Measurements from ENCODE around the gene SRPK2. TPM values are rescaled to one million over a fixed set of nuclear protein-coding genes. Genes with fewer than 3 reads are reported as not detected.

The SRPK2 gene
- total and polyA plus RNA-seq, 2 of the 8 experiments (the other 6 are each of a cell fraction or from before 2014, with no cell fraction given): 10.0 to 47.1 TPM

DNA sequence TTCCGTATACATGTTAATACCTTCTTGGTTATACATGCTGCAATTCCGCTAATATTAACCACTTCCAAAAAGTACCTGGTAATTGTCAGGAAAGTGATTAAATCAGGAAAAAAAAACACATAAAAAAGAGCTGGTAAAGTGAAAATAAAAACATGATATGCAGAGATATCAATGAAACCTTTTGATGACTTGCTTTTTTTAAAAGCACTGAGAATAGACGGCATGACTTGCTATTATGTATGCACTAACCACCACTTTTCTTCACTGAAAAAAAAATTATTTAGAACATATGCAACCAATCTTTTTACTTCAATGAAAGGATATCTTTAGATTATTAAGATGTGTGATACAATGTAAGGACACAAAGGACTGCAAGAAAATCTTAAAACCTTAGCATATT, 211.7 kb downstream of the SRPK2 start:
- Histone ChIP-seq H2BK12ac (ENCODE audit: low read depth, low read length) (no peak overlapping the region), H3K18ac (ENCODE audit: extremely low read depth, low read length) (no peak overlapping the region), H3K4me2 (ENCODE audit: insufficient read depth in 1 of 2, low read depth in 2 of 2, low read length in 2 of 2) (no peak overlapping the region), H3K23ac (ENCODE audit: insufficient read length) (no peak overlapping the region), H4K5ac (ENCODE audit: insufficient read length, low read depth, low read length) (no peak overlapping the region), H3K4me3 (ENCODE audit: extremely low read depth in 1 of 4, insufficient read depth in 2 of 4, low read depth in 3 of 4, low read length in 4 of 4) (no peak overlapping the region), H3K27me3 (replicated peaks in 1 of 4; ENCODE audit: control insufficient read depth in 3 of 4, extremely low read depth in 1 of 4, insufficient read depth in 3 of 4, low read length in 3 of 4) (no peaks in the 10 kb centered on the region), H2AK5ac (ENCODE audit: low read depth, low read length) (no peak overlapping the region), H3K23me2 (ENCODE audit: low read depth, low read length) (no peaks in the 10 kb centered on the region), H3K36me3 (ENCODE audit: control insufficient read depth in 2 of 4, insufficient read depth in 4 of 4, low read length in 3 of 4) (no peaks in the 10 kb centered on the region), H2BK120ac (replicated peaks; ENCODE audit: low read depth, low read length) (no peak overlapping the region), H4K20me1 (replicated peaks in 1 of 2; ENCODE audit: control insufficient read depth in 1 of 2, insufficient read depth in 2 of 2, low read length in 2 of 2) (peaks cover 0 to 6% of the 10 kb centered on the region in 2 experiments), H3K79me1 (ENCODE audit: low read depth, low read length) (0 out of 2 replicates have a peak, but pooled peaks cover 2% of the 10 kb centered on the region), H2BK5ac (ENCODE audit: low read depth, low read length) (no peak overlapping the region), H4K91ac (replicated peaks; ENCODE audit: insufficient read length, low read length) (no peak overlapping the region), H3K14ac (ENCODE audit: insufficient read length) (no peak overlapping the region), H3K4ac (replicated peaks; ENCODE audit: insufficient read length, low read depth, low read length) (no peak overlapping the region), H3K9ac (replicated peaks in 1 of 4; ENCODE audit: extremely low read depth in 1 of 4, low read depth in 3 of 4, low read length in 3 of 4) (no peak overlapping the region), H2AFZ (ENCODE audit: low read length) (no peak overlapping the region), H2BK15ac (ENCODE audit: low read length) (no peak overlapping the region), H3K9me3 (ENCODE audit: insufficient read depth in 2 of 2, low read depth in 1 of 2, low read length in 1 of 2) (0 out of 4 replicates have a peak, but pooled peaks cover 0 to 2% of the 10 kb centered on the region in 2 experiments), H3K56ac (replicated peaks; ENCODE audit: insufficient read length, low read depth, low read length) (no peak overlapping the region), H4K8ac (ENCODE audit: extremely low read depth, insufficient read depth, low read length) (no peak overlapping the region), H3K4me1 (replicated peaks in 1 of 4; ENCODE audit: control insufficient read depth in 3 of 4, insufficient read depth in 4 of 4, low read length in 3 of 4) (peaks cover 0 to 4% (median 0%) of the 10 kb centered on the region in 4 experiments; a peak in 2 of 7 replicates), H3K27ac (ENCODE audit: low read depth, low read length) (no peak overlapping the region), H3K79me2 (ENCODE audit: control insufficient read depth in 1 of 2, insufficient read depth in 2 of 2, low read length in 2 of 2) (peaks cover 0 to 10% of the 10 kb centered on the region in 2 experiments; a peak in 2 of 4 replicates), H2BK20ac (ENCODE audit: low read length) (no peak overlapping the region)
- DNase-seq (ENCODE audit: low read depth in 1 of 2, low spot score in 2 of 2): no peak
- 95% methylated on average over 3 of the region's 3 CpGs; no CpG with 5 or more reads in 1 of the 2 experiments for WGBS, 2 experiments (ENCODE audit: extremely low coverage in 1 of 2, insufficient coverage in 1 of 2, insufficient read length in 1 of 2, insufficient replicate concordance in 2 of 2, low coverage in 1 of 2, low lambda C conversion rate in 2 of 2, missing lambda C conversion rate in 1 of 2)
- POLR2A ChIA-PET (ENCODE audit: partially characterized antibody): interaction anchor here (1.6 kb wide), 1 partner anchor 12 kb away, joined by 5 read pairs; no protein-coding TSS in a partner anchor
- TF ChIP-seq NANOG (IDR thresholded peaks at IDR 0.05; ENCODE audit: insufficient read depth, low read depth, low read length, poor library complexity, severe bottlenecking) (no peak), SAP30 (IDR thresholded peaks at IDR 0.05; ENCODE audit: insufficient read depth, insufficient replicate concordance, low read length) (no peak), CREB1 (IDR thresholded peaks at IDR 0.05) (no peak), BCL11A (IDR thresholded peaks at IDR 0.05; ENCODE audit: low read depth in 2 of 2, low read length in 2 of 2) (no peak), CHD1 (IDR thresholded peaks at IDR 0.05; ENCODE audit: low read depth, low read length) (no peak), RFX5 (IDR thresholded peaks at IDR 0.05; ENCODE audit: borderline replicate concordance, low read depth, low read length) (no peak), FOSL1 (IDR thresholded peaks at IDR 0.05; ENCODE audit: insufficient read depth, low read depth, low read length) (no peak), RBBP5 (IDR thresholded peaks at IDR 0.05; ENCODE audit: borderline replicate concordance, low read depth, low read length) (no peak), POLR2A (IDR thresholded peaks at IDR 0.05; ENCODE audit: control extremely low read depth in 1 of 2, low read depth in 2 of 2, low read length in 2 of 2) (no peak), BRCA1 (IDR thresholded peaks at IDR 0.05; ENCODE audit: low read depth, low read length) (no peak), RNF2 (IDR thresholded peaks at IDR 0.05; ENCODE audit: borderline replicate concordance, low read depth, low read length, missing control alignments, poor library complexity, severe bottlenecking) (no peak), NRF1 (IDR thresholded peaks at IDR 0.05; ENCODE audit: low read depth, low read length) (no peak)
- CTCF ChIA-PET (ENCODE audit: partially characterized antibody): no interaction called here
- FAIRE-seq: no peak
